Uterus (tissue), 4 donors: ENCODE results near the gene GPR137. TPM values are rescaled to one million over a fixed set of nuclear protein-coding genes. Genes with fewer than 3 reads are reported as not detected.

ENCODE experiments used
- DNase-seq, 2 donors: peaks; one replicate each; pipeline ENCODE4 v3.0.0-alpha.2; 2019 to 2020
- H3K27ac ChIP-seq, 2 donors: fragments of 200-600 bp; sonication (generic); 1 replicate in 1 of 2; 2 replicates in 1 of 2; pipeline ENCODE4 v1.5.1; 2016 to 2018
- H3K27me3 ChIP-seq, 2 donors: fragments of 200-600 bp; sonication (generic); one replicate each; pipeline ENCODE4 v1.5.1; 2018 to 2019; ENCODE audit warnings: control low read depth in 1 of 2
- H3K36me3 ChIP-seq, 2 donors: fragments of 200-600 bp; sonication (generic); one replicate each; pipeline ENCODE4 v1.5.1; 2019; ENCODE audit warnings: control low read depth in 1 of 2
- H3K4me1 ChIP-seq, 2 donors: fragments of 200-600 bp; sonication (generic); one replicate each; pipeline ENCODE4 v1.5.1; 2018 to 2019; ENCODE audit warnings: control low read depth in 1 of 2
- H3K4me3 ChIP-seq, 2 donors: fragments of 200-600 bp; sonication (generic); 1 replicate in 1 of 2; 2 replicates in 1 of 2; pipeline ENCODE4 v1.5.1; 2018 to 2019; ENCODE audit warnings: mild to moderate bottlenecking in 1 of 2
- H3K9me3 ChIP-seq, 2 donors: fragments of 200-600 bp; sonication (generic); one replicate each; pipeline ENCODE4 v1.5.1; 2019; ENCODE audit warnings: control low read depth in 1 of 2
- CTCF ChIP-seq, 4 experiments: fragments of 200-600 bp in 2 of 4; fragments of 450-650 bp in 2 of 4; sonication (generic) in 2 of 4; IDR thresholded peaks; one replicate each; pipeline ENCODE4 v1.5.1; 2016 to 2019; ENCODE audit warnings: antibody characterized with exemption in 4 of 4, mild to moderate bottlenecking in 2 of 4, moderate library complexity in 1 of 4
- POLR2A ChIP-seq, 2 donors: fragments of 450-650 bp; IDR thresholded peaks; one replicate each; pipeline ENCODE4 v1.6.1; 2016; ENCODE audit warnings: antibody characterized with exemption in 2 of 2, mild to moderate bottlenecking in 1 of 2, moderate library complexity in 1 of 2
- intact Hi-C: fragments of 100-400 bp; cut with DNase I; formaldehyde crosslinking; loops from one replicate; pipeline ENCODE4 v1.15.1; 2023; ENCODE audit warnings: low total_unique reads
- total RNA-seq, 4 donors: library from RNA; depleted of rRNA in 3 of 4; stranded (reverse); fragments of >200 nt in 3 of 4; gene quantifications; one replicate each; pipeline versions ENCODE4 v1.1.0 to v1.2.4, GENCODE V29; 2014 to 2023
- donor health status: DM: yes; HTN: yes; CAD: no.

Gene GPR137
- total RNA-seq, 4 donors from 2014 or later: 0.51 to 32.3 (median 10.6) TPM

DNA sequence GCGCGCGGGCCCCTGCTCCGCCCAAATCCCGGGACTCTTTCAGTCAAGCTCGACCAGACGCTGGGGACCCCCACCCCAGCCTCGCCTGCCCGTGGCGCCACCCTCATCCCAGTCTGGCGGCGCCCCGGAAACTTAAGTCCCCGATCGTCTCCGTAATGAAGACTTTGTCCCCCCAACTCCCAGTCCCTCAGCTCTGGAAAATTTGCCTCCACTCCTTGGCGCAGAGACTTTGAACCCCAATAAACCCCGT lies 34.0 kb upstream of the GPR137 start:
- Histone ChIP-seq H3K36me3 (no peaks in the 10 kb centered on the region), H3K27ac (peak overlapping the region; percentile 63 to 75), H3K9me3 (no peaks in the 10 kb centered on the region), H3K27me3 (no peaks in the 10 kb centered on the region), H3K4me3 (peak overlapping the region; percentile 82 to 88), H3K4me1 (peaks cover 0 to 16% of the 10 kb centered on the region in 2 donors)
- intact Hi-C loops: no loop called here
- TF ChIP-seq CTCF (IDR thresholded peaks at IDR 0.05) (no peak), POLR2A (IDR thresholded peaks at IDR 0.05) (no peak)
- no peak for DNase-seq

DNA sequence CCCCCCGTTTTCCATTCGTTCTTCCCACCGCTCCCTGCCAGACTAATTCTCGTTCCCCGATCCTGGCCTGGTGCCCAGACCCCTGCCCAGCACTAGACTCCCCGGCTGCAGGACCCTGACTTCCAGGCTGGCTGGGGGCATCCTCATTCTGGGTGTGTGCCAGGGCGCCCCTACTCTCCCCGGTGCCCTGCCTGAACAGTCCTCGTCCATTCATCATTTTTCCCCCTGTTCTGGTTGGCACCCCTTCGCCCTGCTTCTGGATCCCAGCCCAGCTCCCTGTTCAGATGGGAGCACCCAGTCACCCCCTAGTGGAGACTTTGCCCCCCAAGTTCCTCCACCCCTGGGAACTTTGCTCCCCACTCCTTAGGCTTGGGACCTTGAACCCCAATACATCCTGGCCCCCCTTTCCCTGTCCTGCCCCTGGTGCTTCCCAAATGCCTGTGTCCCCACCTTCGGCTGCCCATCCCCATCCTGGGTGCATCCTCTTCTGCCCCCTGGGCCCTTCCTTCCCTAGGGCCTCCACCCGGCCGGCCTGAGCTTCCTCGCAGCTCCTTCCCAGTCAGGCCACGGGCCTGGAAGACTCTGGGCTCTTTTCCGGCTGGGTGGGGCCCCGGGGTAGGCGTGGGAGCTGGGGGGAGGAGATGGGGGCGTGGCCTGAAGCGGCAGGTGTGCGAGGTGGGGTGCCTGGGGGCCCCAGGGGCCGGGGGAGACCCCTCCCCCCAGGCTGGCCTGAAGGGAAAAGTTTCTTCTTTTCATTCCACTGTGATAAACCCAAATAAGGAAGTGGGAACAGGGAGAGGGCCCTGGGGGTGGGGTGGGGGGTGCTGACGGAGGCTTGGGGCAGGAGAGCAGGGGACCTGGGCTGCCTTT lies 33.4 kb upstream of the GPR137 start:
- H3K9me3 ChIP-seq: no peaks in the 10 kb centered on the region
- TF ChIP-seq CTCF (IDR thresholded peaks at IDR 0.05) (peak in 2 of 4 experiments; percentile 28 to 32), POLR2A (IDR thresholded peaks at IDR 0.05) (no peak)
- DNase-seq: peak; percentile 58
- H3K27me3 ChIP-seq: no peaks in the 10 kb centered on the region
- intact Hi-C loops: no loop called here
- H3K36me3 ChIP-seq: no peaks in the 10 kb centered on the region
- H3K4me3 ChIP-seq: peak overlapping the region; percentile 82 to 88
- H3K27ac ChIP-seq: peak overlapping the region; percentile 63 to 75
- peaks cover 0 to 16% of the 10 kb centered on the region in 2 donors for H3K4me1 ChIP-seq

- DNase-seq: no peak
- peak overlapping the region in 1 of 2 donors; percentile 88 for H3K4me3 ChIP-seq
- H3K4me1 ChIP-seq: peaks cover 0 to 12% of the 10 kb centered on the region in 2 donors
- no peaks in the 10 kb centered on the region for H3K27me3 ChIP-seq
- no peaks in the 10 kb centered on the region for H3K36me3 ChIP-seq
- H3K9me3 ChIP-seq: no peaks in the 10 kb centered on the region
- intact Hi-C loops: no loop called here
- H3K27ac ChIP-seq: peak overlapping the region; percentile 63 to 75
- TF ChIP-seq CTCF (IDR thresholded peaks at IDR 0.05) (no peak), POLR2A (IDR thresholded peaks at IDR 0.05) (no peak)
Measured at GRCh38 chr11:64253043-64253442, 32.6 kb upstream of the GPR137 start.

DNA sequence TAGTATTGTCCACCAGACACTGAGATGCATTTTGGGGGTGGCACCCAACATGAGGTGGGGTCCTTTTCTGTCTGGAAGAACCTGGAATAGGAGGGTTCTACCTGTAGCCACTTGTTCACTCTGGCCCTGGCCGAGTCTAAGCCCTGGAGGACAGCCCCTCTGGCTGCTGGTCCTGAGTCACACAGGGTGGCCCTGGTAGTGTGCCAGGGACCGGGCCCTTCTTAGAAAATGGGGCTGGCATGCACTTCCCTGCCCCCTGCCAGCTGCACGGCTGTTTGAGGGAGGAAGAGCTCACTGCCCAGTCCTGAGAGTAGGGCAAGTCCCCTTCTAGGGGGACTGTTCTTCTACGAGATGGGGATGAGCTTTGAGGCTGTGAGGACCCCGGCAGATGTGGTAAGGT lies 32.2 kb upstream of the GPR137 start:
- Histone ChIP-seq H3K27ac (no peak overlapping the region), H3K4me1 (peaks cover 0 to 12% of the 10 kb centered on the region in 2 donors), H3K9me3 (no peaks in the 10 kb centered on the region), H3K4me3 (no peak overlapping the region), H3K27me3 (no peaks in the 10 kb centered on the region), H3K36me3 (no peaks in the 10 kb centered on the region)
- no peak for DNase-seq
- intact Hi-C loops: no loop called here
- TF ChIP-seq POLR2A (IDR thresholded peaks at IDR 0.05) (no peak), CTCF (IDR thresholded peaks at IDR 0.05) (no peak)

DNA sequence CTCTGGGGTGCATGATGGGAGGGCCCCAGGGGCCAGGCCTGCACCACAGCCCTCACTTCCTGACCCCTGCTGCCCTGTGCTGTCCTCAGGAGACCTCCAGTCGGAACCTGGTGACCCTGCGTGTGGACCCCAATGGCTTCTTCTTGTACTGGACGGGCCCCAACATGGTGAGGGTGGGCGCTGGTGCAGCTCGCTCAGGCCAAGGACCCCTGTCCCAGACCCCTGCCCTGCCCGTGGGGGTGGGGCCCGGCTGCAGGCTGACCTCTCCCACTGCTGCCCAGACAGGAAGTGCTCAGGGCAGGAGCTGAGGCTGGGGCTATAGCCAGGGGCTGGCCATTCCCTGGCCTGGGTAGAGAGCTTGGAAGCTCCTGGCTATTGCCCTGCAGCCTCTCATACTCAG lies 31.3 kb upstream of the GPR137 start:
- Histone ChIP-seq H3K4me1 (peaks cover 0 to 12% of the 10 kb centered on the region in 2 donors), H3K4me3 (no peak overlapping the region), H3K27ac (no peak overlapping the region), H3K27me3 (no peaks in the 10 kb centered on the region), H3K36me3 (no peaks in the 10 kb centered on the region), H3K9me3 (no peaks in the 10 kb centered on the region)
- TF ChIP-seq POLR2A (IDR thresholded peaks at IDR 0.05) (no peak), CTCF (IDR thresholded peaks at IDR 0.05) (no peak)
- DNase-seq: no peak
- intact Hi-C loops: no loop called here
